Stromal cell of bone marrow (primary cell): ENCODE measurements around the gene COL21A1.

ENCODE experiments used
- DNase-seq: peaks from one replicate; pipeline ENCODE4 v3.0.0-alpha.2; 2012; ENCODE audit warnings: low read depth

Gene COL21A1

GRCh38 chr6:56187686-56188085, 59.7 kb downstream of the COL21A1 start:
- DNase-seq = no peak

- no peak for DNase-seq
Observed at GRCh38 chr6:56176741-56177140, 70.6 kb downstream of the COL21A1 start.

- DNase-seq = no peak
Observed at GRCh38 chr6:56173228-56173627, 74.2 kb downstream of the COL21A1 start.

GRCh38 chr6:56172144-56172543, 75.2 kb downstream of the COL21A1 start:
- no peak for DNase-seq

GRCh38 chr6:56169366-56169765, 78.0 kb downstream of the COL21A1 start:
- DNase-seq = no peak

GRCh38 chr6:56168596-56168995, 78.8 kb downstream of the COL21A1 start:
- DNase-seq = no peak

- DNase-seq = no peak
Observed at GRCh38 chr6:56162081-56162480, 85.3 kb downstream of the COL21A1 start.

- no peak for DNase-seq
Observed at GRCh38 chr6:56160489-56160888, 86.9 kb downstream of the COL21A1 start.

GRCh38 chr6:56158571-56158970, 88.8 kb downstream of the COL21A1 start:
- no peak for DNase-seq

GRCh38 chr6:56156643-56157042, 90.7 kb downstream of the COL21A1 start:
- no peak for DNase-seq

GRCh38 chr6:56155634-56156141, 91.7 kb downstream of the COL21A1 start:
- no peak for DNase-seq

GRCh38 chr6:56154076-56154475, 93.3 kb downstream of the COL21A1 start:
- no peak for DNase-seq

GRCh38 chr6:56152611-56153010, 94.8 kb downstream of the COL21A1 start:
- DNase-seq = no peak

- no peak for DNase-seq
Observed at GRCh38 chr6:56151609-56152224, 95.7 kb downstream of the COL21A1 start.

GRCh38 chr6:56148488-56149186, 98.7 kb downstream of the COL21A1 start:
- DNase-seq = no peak

- no peak for DNase-seq
Observed at GRCh38 chr6:56147766-56148165, 99.6 kb downstream of the COL21A1 start.

- DNase-seq = no peak
Observed at GRCh38 chr6:56146086-56146485, 101.3 kb downstream of the COL21A1 start.

- DNase-seq = no peak
Observed at GRCh38 chr6:56145616-56146015, 101.8 kb downstream of the COL21A1 start.

GRCh38 chr6:56144538-56145324, 102.6 kb downstream of the COL21A1 start:
- DNase-seq = peak; percentile 91

- no peak for DNase-seq
Observed at GRCh38 chr6:56143796-56144195, 103.6 kb downstream of the COL21A1 start.

GRCh38 chr6:56140090-56140489, 107.3 kb downstream of the COL21A1 start:
- no peak for DNase-seq

GRCh38 chr6:56115715-56116114, 131.7 kb downstream of the COL21A1 start:
- no peak for DNase-seq

- no peak for DNase-seq
Observed at GRCh38 chr6:56109149-56109548, 138.2 kb downstream of the COL21A1 start.
